Right forelimb (tissue), 1 donor: ENCODE measurements around the gene IFI30.
"Not testable (repeated sequence)": the region's sequence is repeated elsewhere in the genome, so short reads cannot be mapped to it uniquely, and the experiment has no call there.

Experiments used
- DNase-seq: peaks from one replicate; pipeline ENCODE4 v3.0.0-alpha.2; 2018

IFI30 gene

DNA sequence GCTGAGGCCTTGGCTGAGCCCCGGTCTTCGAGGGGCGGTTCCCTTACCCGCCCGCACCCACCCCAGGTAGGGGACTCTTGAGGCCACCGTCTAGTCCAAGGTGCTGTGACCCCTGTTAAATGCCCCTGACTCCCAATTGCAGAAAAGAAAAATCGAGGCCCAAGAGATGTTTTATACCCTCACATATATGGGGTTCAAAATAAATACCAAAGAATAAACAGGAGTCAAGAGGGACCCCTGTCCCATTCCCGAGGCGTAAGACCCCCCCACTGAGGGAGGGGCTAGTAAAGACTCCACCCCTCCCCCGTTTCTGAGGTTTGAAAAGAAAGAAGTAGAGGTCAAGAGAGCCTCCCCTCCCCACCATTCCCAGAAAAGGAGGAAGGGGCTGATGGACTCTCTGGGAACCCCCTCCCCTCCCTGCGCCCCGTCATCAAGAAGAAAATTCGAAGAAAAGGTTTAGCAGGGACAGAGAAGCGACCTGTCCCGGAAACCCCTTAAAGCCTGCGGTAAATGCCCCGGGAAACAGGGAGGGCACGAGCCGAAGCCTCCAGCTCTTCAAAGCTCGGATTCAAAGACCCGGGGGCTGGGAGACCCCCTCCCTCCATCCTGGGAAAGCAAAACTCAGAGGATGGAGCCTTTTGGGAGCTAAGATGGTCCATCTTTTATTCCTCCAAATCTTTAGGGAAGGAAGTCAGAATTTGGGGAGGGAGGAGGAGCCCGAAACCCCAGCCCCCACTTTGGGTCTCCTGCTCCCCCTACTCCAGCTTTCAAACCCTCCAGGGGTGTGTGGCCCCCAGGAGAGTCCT, 31.0 kb downstream of the IFI30 start:
- DNase-seq, result peak; percentile 84

DNA sequence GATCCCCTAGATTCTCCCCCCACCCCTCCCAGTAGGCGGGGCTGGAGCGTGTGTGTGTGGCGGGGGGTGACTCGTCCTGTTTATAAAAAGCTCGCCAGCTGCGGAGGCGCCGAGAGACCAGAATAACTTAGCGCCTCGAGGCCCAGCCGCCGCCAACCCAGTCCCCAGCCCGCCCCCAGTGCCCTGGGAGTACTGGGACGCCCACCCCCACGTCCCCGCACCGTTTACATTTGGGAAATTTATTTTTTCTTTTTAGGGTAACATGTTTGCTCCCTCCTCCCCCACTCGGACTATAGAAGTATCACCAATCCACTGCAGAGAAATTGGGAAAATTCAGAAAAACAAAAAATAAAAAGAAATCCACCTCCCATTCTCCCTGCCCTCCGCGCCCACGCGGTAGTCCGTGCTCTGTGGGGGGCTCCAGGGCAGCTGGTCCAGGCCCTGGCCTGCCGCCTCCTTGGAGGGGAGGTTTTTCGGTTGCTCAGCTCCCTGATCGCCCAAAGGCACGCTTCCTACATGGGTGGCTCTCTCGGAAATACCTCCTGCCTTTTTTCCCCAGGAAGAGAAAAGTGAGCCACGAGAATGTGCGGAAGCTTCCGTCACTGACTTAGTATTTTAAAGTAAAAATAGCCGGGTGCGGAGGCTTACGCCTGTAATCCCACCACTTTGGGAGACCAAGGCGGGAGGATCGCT, 31.7 kb downstream of the IFI30 start:
- DNase-seq, result peak; percentile 86

DNA sequence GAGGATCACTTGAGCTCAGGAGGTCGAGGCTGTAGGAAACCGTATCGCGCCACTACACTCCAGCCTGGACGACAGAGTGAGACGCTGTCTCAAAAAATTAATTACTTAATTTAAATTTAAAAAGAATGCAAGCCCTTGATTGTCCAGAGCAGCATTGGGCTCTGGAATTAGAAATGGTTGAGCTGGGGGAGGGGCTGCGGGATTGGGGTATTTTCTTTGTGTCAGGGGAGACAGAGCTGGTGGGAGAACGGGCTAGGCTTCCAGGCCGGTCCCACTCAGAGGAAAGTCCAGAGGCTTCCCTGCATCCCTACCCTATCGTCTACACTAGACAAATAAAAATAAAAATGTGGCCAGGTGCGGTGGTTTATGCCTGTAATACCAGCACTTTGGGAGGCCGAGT, 32.4 kb downstream of the IFI30 start:
- DNase-seq, result no peak

DNA sequence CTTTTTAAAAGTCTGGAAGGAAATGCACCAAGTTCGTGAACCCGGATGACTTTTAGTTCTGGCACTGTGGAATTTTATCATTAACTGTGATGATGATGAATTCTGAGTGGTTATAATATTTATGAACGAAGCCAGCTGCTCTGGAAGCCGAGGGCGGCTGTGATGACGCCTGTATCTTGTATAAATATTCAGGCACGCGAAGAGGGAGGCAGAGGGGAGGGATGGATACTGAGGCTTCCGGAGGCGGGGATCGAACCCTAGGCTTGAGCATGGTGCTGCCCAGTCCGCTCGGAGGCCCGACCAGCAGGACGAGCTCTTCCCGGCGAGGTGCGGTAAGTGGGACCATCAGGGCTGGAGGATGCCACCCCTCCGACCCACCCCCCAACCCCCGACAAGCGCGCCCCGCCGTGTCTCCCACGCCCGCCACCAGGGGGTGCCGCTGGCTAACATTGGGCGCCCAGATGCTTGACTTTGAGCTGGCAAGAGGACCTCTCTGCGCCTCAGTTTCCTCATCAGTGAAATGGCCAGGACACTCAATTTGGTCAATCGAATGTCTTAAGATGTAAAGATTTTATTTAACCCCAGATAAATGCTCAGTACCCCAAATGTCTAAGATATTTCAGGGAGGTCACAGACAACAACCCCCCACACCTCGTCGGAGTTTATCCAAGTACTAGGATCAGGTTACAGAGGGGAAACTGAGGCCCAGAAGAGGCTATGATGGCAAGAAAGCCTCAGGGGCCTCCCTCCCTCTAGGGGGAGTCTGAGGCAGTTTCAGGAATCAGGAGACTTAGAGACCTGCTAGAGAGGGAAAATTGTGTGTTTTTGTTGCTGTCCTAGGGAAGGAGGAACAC, 34.7 kb downstream of the IFI30 start:
- DNase-seq, result no peak

DNA sequence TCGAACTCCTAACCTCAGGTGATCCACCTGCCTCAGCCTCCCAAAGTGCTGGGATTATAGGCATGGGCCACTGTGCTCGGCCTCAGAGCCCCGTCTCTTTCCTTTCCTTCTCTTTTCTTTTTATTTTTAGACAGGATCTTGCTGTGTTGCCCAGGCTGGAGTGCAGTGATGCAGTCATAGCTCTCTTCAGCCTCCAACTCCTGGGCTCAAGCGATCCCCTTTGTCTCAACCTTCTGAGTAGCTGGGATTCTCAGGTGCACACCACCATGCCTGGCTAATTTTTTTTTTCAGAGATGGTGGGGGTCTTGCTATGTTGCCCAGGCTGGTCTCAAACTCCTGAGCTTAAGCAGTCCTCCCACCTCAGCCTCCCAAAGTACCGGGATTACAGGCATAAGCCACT, 36.3 kb downstream of the IFI30 start:
- DNase-seq, result not testable (repeated sequence)

DNA sequence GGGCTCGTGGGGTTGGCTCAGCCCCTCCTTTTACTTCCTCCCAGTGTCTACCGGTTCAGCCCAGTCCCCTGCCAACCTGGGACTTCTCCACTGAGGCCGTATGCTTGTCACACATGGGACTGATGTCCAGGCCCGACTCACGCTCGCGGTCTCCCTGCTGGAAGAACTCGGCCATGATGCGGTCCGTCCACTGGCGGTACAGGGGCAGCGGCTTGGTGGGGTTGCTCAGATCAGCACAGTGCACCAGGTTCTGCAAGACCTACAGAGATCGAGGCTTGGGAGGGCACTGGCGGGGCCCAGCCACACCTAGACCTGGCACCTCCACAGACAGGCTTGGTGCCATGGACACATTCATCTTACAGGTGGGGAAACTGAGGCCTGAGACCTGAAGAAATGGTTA, 38.1 kb downstream of the IFI30 start:
- no peak for DNase-seq

DNA sequence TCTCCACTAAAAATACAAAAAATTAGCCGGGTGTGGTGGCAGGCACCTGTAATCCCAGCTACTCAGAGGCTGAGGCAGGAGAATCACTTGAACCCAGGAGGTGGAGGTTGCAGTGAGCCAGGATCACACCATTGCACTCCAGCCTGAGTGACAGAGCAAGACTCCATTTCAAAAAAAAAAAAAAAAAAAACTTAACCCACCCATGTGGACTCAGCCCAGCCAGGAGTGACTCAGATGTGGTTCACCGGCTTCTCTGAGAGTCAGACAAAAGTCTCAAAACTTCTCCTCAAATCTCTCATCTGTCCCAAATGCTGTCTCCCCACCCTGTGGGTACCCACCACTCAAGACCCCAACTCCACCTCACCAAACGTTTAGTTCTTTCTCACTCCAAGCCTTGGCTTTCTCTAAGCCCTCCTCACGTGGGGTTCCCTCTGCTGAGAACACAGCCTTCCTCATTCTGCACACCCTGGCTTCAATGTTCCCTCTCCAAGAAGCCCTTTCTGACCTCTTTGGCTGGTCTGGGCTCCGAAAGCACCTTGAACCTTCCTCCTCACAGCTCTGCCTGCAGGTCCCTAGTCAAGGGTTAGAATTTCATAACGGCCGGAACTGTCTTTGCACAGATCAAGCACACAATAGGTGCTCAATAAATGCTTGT, 41.3 kb downstream of the IFI30 start:
- no peak for DNase-seq

DNA sequence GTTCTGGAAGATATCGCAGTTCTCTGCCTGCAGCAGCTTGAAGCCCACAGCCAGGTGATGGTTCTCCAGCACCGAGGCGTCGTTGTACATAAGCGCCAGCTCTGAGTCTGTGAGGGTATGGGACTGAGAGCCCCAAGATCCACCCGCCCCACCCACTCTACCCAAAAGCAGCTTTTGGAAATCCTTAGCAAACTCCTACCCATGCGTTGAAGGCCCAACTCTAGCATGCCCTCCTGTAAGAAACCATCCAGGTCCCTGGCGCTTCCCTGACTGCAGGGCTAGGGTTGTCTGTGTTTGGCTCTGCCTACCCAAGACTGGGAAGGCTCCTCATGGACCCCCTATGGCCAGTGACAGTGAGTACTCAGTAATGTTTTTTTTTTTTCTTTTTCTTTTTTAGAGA, 43.2 kb downstream of the IFI30 start:
- no peak for DNase-seq

DNA sequence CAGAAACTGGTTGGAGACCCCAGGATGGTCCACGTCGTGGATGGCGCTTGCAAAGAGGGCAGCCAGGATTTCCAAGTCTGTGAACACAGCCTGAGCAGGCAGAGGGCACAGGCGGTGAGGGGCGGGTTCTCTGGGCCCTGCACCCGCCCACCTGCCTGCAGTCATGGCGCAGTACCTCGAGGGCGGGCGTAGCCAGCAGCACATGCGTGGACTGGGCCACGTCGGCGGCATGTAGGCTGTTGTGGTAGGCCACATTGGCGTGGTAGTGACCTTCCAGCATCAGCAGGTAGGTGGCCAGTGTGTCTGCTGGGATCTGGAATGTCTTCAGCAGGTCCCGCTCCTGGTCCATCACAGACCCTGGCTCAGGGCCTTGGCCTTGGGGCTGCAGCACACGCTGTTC, 44.5 kb downstream of the IFI30 start:
- no peak for DNase-seq

DNA sequence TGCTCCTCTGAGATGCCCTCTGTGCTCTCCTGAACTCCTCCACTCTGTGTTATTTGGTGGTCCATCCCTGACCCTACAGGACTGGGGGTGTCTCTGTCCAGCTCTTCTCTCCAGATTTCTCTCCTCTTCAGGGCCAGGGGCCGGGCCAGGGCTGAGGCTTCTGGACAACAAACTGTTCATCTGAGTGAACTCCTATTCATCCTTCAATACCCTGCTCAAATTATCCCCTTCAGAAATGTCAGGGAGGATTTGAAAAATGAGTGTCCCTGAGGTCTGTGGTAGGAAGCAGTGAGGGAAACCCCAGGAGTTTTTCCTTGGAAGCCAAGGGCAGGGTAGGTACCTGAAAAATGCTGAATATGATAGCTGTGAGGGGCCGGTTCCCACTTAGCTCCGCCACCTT, 45.0 kb downstream of the IFI30 start:
- DNase-seq, result no peak

DNA sequence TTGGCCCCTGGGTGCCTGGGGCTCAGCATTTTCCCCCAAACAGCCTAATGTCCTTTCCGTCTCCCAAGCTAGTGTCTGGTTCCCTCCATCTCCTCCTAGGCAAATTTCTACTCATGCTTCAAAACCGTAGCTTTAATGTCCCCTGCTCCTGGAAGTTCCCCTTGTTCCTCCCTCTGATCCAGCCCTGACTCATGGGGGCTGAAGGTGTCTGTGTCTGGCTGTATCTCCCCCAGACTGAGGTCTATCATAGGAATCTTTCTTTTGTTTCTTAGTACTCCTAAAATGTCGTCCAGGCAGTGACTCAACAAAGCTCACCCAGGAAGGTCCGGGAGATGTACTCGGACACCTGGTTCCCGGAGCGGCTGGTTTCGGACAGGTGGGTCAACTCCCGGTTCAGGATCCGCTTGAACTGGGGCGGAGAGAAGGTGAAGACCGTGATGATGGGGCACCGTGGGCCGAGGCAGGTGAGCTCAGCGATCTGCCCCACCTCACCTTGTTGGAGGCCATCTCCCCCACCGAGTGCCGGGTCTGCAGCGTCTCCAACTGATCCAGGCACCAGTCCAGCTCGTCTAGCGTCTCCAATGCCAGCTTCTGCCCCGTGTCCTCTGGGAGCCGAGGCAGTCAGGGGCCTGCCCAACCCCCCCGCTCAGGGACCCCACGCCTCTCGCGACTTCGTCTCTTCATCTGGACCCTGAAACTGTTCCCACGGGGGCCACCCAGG, 46.5 kb downstream of the IFI30 start:
- no peak for DNase-seq

DNA sequence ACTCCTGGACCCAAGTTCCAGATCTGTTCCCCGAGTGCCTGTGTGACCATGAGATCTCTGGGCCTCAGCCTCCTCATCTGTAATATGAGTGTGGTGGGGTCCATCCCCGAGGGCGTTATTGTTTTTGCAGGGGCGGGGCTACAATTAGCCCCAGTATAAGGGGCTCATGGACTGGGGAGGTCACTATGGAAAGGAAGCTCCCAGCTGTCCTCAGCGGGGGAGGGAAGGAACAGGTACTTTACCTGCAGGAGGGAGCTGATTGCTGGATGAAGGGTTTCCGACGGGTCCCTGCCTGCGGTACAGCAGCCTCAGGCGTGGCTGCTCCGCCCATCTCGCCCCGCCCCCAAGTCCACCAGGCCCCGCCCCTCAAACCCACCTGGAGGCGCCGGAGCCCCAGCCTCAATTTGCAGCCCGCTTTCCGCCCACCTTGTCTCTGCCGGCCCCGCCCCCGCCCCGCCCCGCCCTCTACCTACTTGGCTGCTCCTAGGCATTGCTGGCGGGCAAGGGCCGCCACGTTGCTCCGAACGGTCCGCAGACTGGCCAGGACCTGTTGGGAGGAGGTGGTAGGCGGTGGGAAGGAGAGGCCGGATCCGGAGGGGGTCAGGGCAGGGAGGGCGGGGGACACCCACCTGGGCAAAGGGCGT, 47.1 kb downstream of the IFI30 start:
- DNase-seq, result no peak

DNA sequence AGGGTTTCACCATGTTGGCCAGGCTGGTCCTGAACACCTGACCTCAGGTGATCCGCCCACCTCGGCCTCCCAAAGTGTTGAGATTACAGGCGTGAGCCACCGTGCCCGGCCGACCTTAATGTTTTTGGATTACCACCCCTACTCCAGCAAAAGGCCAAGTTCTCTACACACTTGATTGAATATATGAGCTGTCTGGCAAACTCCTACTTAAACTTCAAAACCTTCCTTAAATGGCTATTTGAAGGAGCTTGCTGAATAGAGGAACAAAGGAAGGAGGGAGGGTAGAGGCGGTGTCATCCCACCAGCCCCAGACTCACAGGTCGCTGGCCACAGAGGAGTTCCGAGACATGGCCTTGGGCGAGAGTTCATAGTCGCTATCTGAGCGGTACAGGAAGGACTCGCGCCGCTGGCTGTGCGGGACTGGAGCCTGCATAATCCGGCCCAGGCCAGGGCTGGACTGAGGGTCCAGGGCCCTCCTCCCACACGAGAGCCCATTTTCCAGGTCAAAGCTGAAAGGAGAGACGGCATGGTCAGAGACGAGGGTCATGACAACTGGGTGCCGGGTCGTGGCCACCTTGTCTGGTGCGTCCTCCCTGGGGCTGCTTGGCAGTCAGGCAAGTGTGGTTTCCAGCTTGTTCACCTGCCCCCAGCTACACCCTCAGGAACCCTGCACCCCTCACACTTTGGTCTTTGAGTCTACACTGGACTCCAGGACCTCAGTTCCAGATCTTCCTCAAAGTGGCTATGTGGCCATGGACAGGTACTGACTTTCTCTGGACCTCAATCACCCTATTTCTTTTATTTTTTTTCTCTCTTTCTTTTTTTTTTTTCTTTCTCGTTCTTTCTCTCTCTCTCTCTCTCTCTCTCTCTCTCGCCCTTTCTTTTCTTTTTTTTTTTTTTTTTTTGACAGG, 48.5 kb downstream of the IFI30 start:
- DNase-seq, result no peak

DNA sequence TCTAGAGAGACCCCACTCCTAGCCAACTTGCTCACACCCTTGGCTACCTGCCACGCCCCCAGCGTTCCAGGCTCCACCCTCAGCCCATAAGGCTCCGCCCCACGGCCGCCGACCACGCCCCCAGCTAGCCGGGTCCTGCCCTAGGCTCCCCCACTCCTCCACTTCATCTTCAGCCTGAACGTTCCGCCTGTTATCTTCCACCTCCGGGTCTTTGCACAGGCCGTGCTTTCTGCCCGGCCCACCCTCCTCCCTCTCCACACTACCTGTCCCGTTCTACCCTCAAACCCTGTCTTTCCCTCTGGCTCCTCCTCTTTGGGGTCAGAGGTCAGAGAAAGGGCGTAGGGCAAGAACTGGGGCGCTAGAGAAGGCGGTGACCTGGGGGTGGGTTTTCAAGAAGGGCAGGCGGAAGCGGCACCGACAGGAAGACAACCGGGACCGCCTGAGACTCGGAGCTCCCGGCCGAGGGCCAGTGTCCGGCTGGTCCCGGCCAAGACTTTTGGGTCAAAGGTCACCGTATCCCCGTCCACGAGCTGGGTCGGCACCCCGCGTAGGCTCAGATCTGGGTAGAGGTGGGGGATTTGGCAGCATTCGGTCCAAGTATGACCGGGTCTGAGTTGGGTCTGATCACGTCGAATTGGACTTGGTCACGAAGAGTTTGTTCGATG, 50.4 kb downstream of the IFI30 start:
- DNase-seq, result peak; percentile 52

DNA sequence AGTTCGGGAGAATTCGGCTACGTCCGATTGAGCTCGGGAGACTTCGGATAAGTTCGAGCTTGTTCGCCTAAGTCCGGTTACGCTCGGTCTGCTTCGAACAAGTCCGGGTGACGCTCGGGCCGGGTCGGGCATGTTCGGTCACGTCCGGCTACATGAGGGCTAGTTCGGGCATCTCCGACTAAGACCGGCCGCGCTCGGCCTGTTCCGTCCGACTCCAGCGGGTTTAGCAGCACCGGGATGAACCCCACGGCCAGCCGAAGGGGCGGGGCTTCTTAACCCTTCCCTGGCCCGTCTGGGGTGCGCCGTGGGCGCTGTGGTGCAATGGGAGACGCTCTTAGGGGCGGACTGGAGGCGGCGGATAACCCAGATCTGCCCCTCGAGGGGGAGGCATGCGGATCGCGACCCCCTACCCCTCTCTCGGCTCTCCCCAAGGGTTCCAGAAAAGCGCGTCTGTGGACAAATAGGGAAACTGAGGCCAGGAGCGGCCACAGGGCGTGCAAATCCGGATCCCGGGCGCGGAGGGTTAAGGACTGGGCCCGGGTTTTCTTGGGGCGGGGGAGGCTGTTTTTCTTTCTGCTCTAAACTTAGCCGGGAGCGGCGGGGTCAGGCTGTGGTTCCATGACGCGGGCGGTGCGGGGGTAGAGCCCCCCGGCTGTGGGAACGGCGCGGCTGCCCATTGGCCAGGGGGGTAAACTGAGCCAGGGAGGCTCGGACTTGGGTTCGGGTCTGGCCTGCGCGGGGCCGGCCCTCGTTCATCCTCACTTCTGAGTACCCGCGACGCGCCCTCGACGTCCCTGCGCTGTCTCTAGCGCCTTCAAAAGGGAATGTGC, 51.1 kb downstream of the IFI30 start:
- DNase-seq, result peak; percentile 98

DNA sequence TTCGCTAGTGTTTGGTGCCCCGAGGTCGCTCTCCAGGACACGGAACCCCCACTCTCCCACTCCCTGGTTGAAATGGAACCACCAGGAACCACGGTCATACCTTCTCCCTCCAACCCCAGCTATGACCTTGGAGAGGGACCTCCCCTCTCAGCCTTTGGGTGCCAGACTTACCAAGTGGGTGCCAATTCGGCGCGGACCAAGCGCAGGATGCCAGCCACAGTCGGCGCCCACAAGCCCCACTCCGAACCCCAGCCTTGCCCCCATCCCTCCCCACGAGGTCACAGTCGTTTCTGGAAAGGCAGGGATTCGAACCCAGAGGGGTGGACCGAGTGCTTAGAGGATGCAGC, 51.7 kb downstream of the IFI30 start:
- DNase-seq, result no peak

DNA sequence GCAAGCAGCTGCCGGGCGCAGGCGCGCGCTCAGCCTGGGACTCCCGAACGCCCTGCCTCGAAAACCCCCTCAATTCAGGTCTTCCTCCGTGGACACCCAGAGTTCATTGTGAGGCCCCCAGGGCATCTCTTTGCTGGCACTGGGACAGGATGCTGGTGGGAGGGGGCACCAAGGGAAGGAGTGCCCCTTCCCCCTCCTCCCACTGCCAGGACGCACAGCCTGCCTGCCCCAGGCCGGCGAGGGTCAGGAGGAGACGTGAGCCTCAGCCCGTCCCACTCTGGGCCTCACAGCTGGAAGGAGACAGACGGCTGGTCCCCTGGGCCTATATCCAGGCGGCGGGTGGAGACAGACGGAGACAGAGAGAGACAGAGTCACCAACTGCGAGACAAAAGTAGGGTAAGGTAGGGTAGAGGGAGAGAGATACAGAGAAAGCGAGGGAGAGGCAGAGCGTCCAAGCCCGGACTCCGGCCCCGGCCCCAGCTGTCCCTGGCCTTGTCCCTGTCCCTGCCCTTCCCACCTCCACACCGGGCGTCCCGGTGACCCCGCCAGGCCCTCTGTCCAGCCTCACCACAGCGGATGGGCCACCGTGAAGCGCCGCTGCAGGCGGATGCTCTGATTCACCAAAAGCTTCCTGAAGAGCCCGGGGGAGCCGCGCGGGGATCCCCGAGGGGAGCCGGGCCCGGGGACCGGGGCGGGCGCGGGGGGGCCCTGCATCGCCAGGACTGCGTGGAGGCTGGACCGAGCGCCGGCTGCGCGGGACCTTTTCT, 52.3 kb downstream of the IFI30 start, which contains the start of gene PDE4C:
PDE4C (minus strand) TSS at position 737 of the 767 bp plus-strand sequence; CDS start at position 714, 23 bp downstream.
- no peak for DNase-seq
